Left lung (tissue), 10 donors: Measurements from ENCODE around the gene DOK5. TPM values are rescaled to one million over a fixed set of nuclear protein-coding genes. Genes with fewer than 3 reads are reported as not detected.
A peak's percentile ranks its signal among the peaks of the same experiment; 100 is the strongest.

ENCODE experiments used
- ATAC-seq: fragments of 200-7000 bp; cut with Tn5 transposase; one replicate; pipeline ENCODE4 v1.9.1; 2020; ENCODE audit warnings: moderate library complexity
- DNase-seq, 4 donors: peaks; one replicate each; pipeline ENCODE4 v3.0.0-alpha.2; 2013 to 2020
- H3K27ac ChIP-seq, 2 donors: fragments of 200-600 bp; sonication (generic) in 1 of 2; one replicate each; pipeline versions ENCODE4 v1.5.0 to v1.8.0; 2020 to 2021
- H3K27me3 ChIP-seq, 2 donors: fragments of 200-600 bp; sonication (generic) in 1 of 2; one replicate each; pipeline versions ENCODE4 v1.5.0 to v1.8.0; 2020 to 2021
- H3K36me3 ChIP-seq, 2 donors: fragments of 200-600 bp; sonication (generic) in 1 of 2; one replicate each; pipeline versions ENCODE4 v1.5.0 to v1.8.0; 2020 to 2021
- H3K4me1 ChIP-seq, 2 donors: fragments of 200-600 bp; one replicate each; pipeline ENCODE4 v1.8.0; 2021
- H3K4me3 ChIP-seq, 2 donors: fragments of 200-600 bp; sonication (generic) in 1 of 2; one replicate each; pipeline versions ENCODE4 v1.5.0 to v1.8.0; 2020 to 2021; ENCODE audit warnings: mild to moderate bottlenecking in 1 of 2
- H3K9me3 ChIP-seq, 2 donors: fragments of 200-600 bp; sonication (generic) in 1 of 2; one replicate each; pipeline versions ENCODE4 v1.5.0 to v1.8.0; 2020 to 2021
- CTCF ChIP-seq, 2 donors: fragments of 200-600 bp; sonication (generic) in 1 of 2; IDR thresholded peaks; one replicate each; pipeline versions ENCODE4 v1.5.0 to v1.8.0; 2021; ENCODE audit warnings: antibody characterized with exemption in 2 of 2
- intact Hi-C, 2 donors: fragments of 100-400 bp; cut with DNase I; formaldehyde crosslinking; loops; one replicate each; pipeline versions ENCODE4 v1.11.2 to v1.14.2; 2022
- polyA plus RNA-seq, 6 donors: library from polyadenylated mRNA; unstranded; fragments of 120-200 nt; gene quantifications; one replicate each; pipeline ENCODE4 v1.2.1, GENCODE V29; 2013; ENCODE audit not compliant: insufficient read length in 6 of 6
- total RNA-seq, 2 donors: library from RNA; stranded (reverse); fragmentation: NEBNext Ultra II Directional; extraction: Animal tissue kit (Norgen Biotek cat#: 25700); gene quantifications; one replicate each; pipeline ENCODE4 v1.2.1, GENCODE V29; 2021
- donor health status: DM: no; HTN: yes; CAD: no.
- donor health status: DM: no; HTN: no; CAD: no.

The DOK5 gene
- total and polyA plus RNA-seq, 8 donors: 0.92 to 3.6 (median 2.4) TPM

GRCh38 chr20:54605319-54605718 is 129.9 kb downstream of the DOK5 start:
- Histone ChIP-seq H3K27ac (no peak overlapping the region), H3K36me3 (no peaks in the 10 kb centered on the region), H3K27me3 (no peaks in the 10 kb centered on the region), H3K4me3 (no peak overlapping the region), H3K9me3 (no peaks in the 10 kb centered on the region), H3K4me1 (no peaks in the 10 kb centered on the region)
- intact Hi-C loops: no loop called here
- ATAC-seq (no peak), DNase-seq (no peak)
- TF ChIP-seq CTCF (IDR thresholded peaks at IDR 0.05): no peak

- Histone ChIP-seq H3K27ac (no peak overlapping the region), H3K36me3 (no peaks in the 10 kb centered on the region), H3K4me1 (no peaks in the 10 kb centered on the region), H3K9me3 (no peaks in the 10 kb centered on the region), H3K27me3 (no peaks in the 10 kb centered on the region), H3K4me3 (no peak overlapping the region)
- intact Hi-C loops: no loop called here
- TF ChIP-seq CTCF (IDR thresholded peaks at IDR 0.05): no peak
- DNase-seq (no peak), ATAC-seq (no peak)
Observed at GRCh38 chr20:54606380-54606779, 131.0 kb downstream of the DOK5 start.

GRCh38 chr20:54608039-54608745 is 132.8 kb downstream of the DOK5 start:
- TF ChIP-seq CTCF (IDR thresholded peaks at IDR 0.05): no peak
- no peak overlapping the region for H3K4me3 ChIP-seq
- H3K9me3 ChIP-seq: no peaks in the 10 kb centered on the region
- no peaks in the 10 kb centered on the region for H3K4me1 ChIP-seq
- H3K27me3 ChIP-seq: no peaks in the 10 kb centered on the region
- DNase-seq (no peak), ATAC-seq (no peak)
- intact Hi-C loops: no loop called here
- H3K36me3 ChIP-seq: no peaks in the 10 kb centered on the region
- H3K27ac ChIP-seq: no peak overlapping the region

- DNase-seq: no peak
- no peak overlapping the region for H3K27ac ChIP-seq
- no peaks in the 10 kb centered on the region for H3K36me3 ChIP-seq
- intact Hi-C loops: no loop called here
- no peaks in the 10 kb centered on the region for H3K9me3 ChIP-seq
- H3K4me3 ChIP-seq: no peak overlapping the region
- no peak for TF ChIP-seq CTCF (IDR thresholded peaks at IDR 0.05)
- H3K27me3 ChIP-seq: no peaks in the 10 kb centered on the region
- no peaks in the 10 kb centered on the region for H3K4me1 ChIP-seq
- ATAC-seq: no peak
Observed at GRCh38 chr20:54608943-54609342, 133.6 kb downstream of the DOK5 start.

- Histone ChIP-seq H3K4me1 (no peaks in the 10 kb centered on the region), H3K36me3 (no peaks in the 10 kb centered on the region), H3K27me3 (no peaks in the 10 kb centered on the region), H3K9me3 (no peaks in the 10 kb centered on the region), H3K27ac (no peak overlapping the region), H3K4me3 (no peak overlapping the region)
- intact Hi-C loops: no loop called here
- DNase-seq (peak in 1 of 4 donors; percentile 5), ATAC-seq (no peak)
- TF ChIP-seq CTCF (IDR thresholded peaks at IDR 0.05): no peak
Observed at GRCh38 chr20:54611708-54612412, 136.5 kb downstream of the DOK5 start.
